ENCODE results near the gene COMMD7. TPM values are rescaled to one million over a fixed set of nuclear protein-coding genes. Genes with fewer than 3 reads are reported as not detected.
A peak's percentile ranks its signal among the peaks of the same experiment; 100 is the strongest.

Gene COMMD7
- total RNA-seq, 1 experiment from 2014 or later = 23.5 TPM

- TF ChIP-seq CTCF (conservative IDR thresholded peaks at IDR 0.05; ENCODE audit: low read depth, low read length) (no peak), EZH2 (IDR thresholded peaks at IDR 0.05; ENCODE audit: borderline replicate concordance, low read depth, low read length, poor library complexity, severe bottlenecking) (no peak)
- BruUV-seq (replicated peaks) = no TSS peak
- Histone ChIP-seq H3K4me3 (ENCODE audit: low read depth, low read length, poor library complexity, severe bottlenecking) (no peak overlapping the region), H3K36me3 (ENCODE audit: insufficient read depth, low read length, poor library complexity, severe bottlenecking) (no peaks in the 10 kb centered on the region), H3K9me3 (ENCODE audit: low read depth, low read length, poor library complexity, severe bottlenecking) (no peaks in the 10 kb centered on the region), H3K27me3 (replicated peaks; ENCODE audit: insufficient read depth, low read depth, low read length, poor library complexity) (no peaks in the 10 kb centered on the region), H3K4me1 (ENCODE audit: insufficient read depth, low read length, poor library complexity, severe bottlenecking) (peaks cover 16% of the 10 kb centered on the region), H3K27ac (ENCODE audit: low read depth, low read length, poor library complexity, severe bottlenecking) (no peak overlapping the region)
- CTCF ChIA-PET = no interaction called here
- intact Hi-C loops (cut with micrococcal nuclease; ENCODE audit: unreplicated experiment) = loop anchor here (5.0 kb wide), 2 partner anchors 100 to 155 kb away; no protein-coding TSS in a partner anchor
- POLR2A ChIA-PET (ENCODE audit: low non-redundant PET) = no interaction called here
- DNase-seq (ENCODE audit: low spot score) = peak; percentile 65
These were observed 49.0 kb upstream of the COMMD7 start for GRCh38 chr20:32792316-32792715.

GRCh38 chr20:32790751-32791057 is 47.4 kb upstream of the COMMD7 start:
- no peak overlapping the region for H3K4me3 ChIP-seq (ENCODE audit: low read depth, low read length, poor library complexity, severe bottlenecking)
- no peak for DNase-seq (ENCODE audit: low spot score)
- no peaks in the 10 kb centered on the region for H3K27me3 ChIP-seq (replicated peaks; ENCODE audit: insufficient read depth, low read depth, low read length, poor library complexity)
- TF ChIP-seq CTCF (conservative IDR thresholded peaks at IDR 0.05; ENCODE audit: low read depth, low read length) (no peak), EZH2 (IDR thresholded peaks at IDR 0.05; ENCODE audit: borderline replicate concordance, low read depth, low read length, poor library complexity, severe bottlenecking) (no peak)
- ChIA-PET CTCF (interaction anchor here (0.5 to 1.2 kb wide), 4 partner anchors 12 to 256 kb away, joined by 3 to 6 read pairs (median 4); no protein-coding TSS in a partner anchor), POLR2A (ENCODE audit: low non-redundant PET) (no interaction called here)
- H3K4me1 ChIP-seq (ENCODE audit: insufficient read depth, low read length, poor library complexity, severe bottlenecking) = peaks cover 16% of the 10 kb centered on the region
- no peak overlapping the region for H3K27ac ChIP-seq (ENCODE audit: low read depth, low read length, poor library complexity, severe bottlenecking)
- no peaks in the 10 kb centered on the region for H3K9me3 ChIP-seq (ENCODE audit: low read depth, low read length, poor library complexity, severe bottlenecking)
- no peaks in the 10 kb centered on the region for H3K36me3 ChIP-seq (ENCODE audit: insufficient read depth, low read length, poor library complexity, severe bottlenecking)
- intact Hi-C loops (cut with micrococcal nuclease; ENCODE audit: unreplicated experiment) = loop anchor here (5.0 kb wide), 2 partner anchors 102 to 157 kb away; no protein-coding TSS in a partner anchor
- no TSS peak for BruUV-seq (replicated peaks)

- CTCF ChIA-PET = interaction anchor here (0.5 to 1.2 kb wide), 7 partner anchors 12 to 679 kb away, joined by 3 to 6 read pairs (median 4); no protein-coding TSS in a partner anchor
- intact Hi-C loops (cut with micrococcal nuclease; ENCODE audit: unreplicated experiment) = loop anchor here (5.0 kb wide), 2 partner anchors 102 to 157 kb away; no protein-coding TSS in a partner anchor
- POLR2A ChIA-PET (ENCODE audit: low non-redundant PET) = no interaction called here
- Histone ChIP-seq H3K36me3 (ENCODE audit: insufficient read depth, low read length, poor library complexity, severe bottlenecking) (no peaks in the 10 kb centered on the region), H3K4me3 (ENCODE audit: low read depth, low read length, poor library complexity, severe bottlenecking) (no peak overlapping the region), H3K4me1 (ENCODE audit: insufficient read depth, low read length, poor library complexity, severe bottlenecking) (peaks cover 16% of the 10 kb centered on the region), H3K9me3 (ENCODE audit: low read depth, low read length, poor library complexity, severe bottlenecking) (no peaks in the 10 kb centered on the region), H3K27me3 (replicated peaks; ENCODE audit: insufficient read depth, low read depth, low read length, poor library complexity) (no peaks in the 10 kb centered on the region), H3K27ac (ENCODE audit: low read depth, low read length, poor library complexity, severe bottlenecking) (no peak overlapping the region)
- peak; percentile 75 for DNase-seq (ENCODE audit: low spot score)
- TF ChIP-seq EZH2 (IDR thresholded peaks at IDR 0.05; ENCODE audit: borderline replicate concordance, low read depth, low read length, poor library complexity, severe bottlenecking) = no peak
- peak; percentile 98 for TF ChIP-seq CTCF (conservative IDR thresholded peaks at IDR 0.05; ENCODE audit: low read depth, low read length)
- BruUV-seq (replicated peaks) = no TSS peak
These were observed 46.9 kb upstream of the COMMD7 start for GRCh38 chr20:32789896-32790750.
